ENCODE measurements around the gene CAMKK1.

DNA sequence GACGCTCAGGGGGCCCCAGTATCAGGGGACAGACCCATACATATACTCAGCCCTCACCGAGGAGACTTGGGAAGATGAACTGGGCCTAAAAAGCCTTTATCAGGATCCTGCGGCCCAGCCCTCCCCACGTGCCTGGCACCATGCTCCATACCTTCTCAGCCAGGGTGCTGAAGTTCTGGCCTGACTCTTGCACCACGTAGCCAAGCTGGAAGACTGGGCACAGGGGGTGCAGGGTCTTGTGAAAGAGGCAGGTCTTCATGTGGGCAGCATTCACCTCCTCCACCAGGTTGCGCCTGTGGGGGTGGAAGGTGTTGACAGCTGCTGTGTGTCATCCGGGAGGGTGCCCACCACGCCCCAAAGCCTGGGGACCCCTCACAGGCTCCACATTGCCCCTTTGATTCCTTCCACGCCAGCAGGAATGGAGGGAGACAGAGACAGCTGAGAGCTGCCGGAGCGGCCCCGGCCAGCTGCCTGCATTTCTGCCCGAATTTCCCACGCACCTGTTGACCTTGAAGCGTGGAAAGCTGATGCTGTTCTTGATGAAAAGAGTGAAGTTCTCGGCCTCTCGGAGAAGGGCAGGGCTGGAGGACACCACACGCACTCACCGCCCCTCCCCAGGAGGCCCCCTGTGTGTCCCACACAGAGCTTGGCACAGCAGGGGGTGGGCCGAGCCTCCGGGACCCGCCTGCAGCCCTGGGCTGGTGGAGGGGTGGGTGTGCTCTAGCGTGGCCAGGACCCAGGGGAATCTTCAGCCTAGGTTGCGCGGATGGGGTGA is 10.4 kb upstream of the CAMKK1 start:
- TF ChIP-seq, protein P1, sequence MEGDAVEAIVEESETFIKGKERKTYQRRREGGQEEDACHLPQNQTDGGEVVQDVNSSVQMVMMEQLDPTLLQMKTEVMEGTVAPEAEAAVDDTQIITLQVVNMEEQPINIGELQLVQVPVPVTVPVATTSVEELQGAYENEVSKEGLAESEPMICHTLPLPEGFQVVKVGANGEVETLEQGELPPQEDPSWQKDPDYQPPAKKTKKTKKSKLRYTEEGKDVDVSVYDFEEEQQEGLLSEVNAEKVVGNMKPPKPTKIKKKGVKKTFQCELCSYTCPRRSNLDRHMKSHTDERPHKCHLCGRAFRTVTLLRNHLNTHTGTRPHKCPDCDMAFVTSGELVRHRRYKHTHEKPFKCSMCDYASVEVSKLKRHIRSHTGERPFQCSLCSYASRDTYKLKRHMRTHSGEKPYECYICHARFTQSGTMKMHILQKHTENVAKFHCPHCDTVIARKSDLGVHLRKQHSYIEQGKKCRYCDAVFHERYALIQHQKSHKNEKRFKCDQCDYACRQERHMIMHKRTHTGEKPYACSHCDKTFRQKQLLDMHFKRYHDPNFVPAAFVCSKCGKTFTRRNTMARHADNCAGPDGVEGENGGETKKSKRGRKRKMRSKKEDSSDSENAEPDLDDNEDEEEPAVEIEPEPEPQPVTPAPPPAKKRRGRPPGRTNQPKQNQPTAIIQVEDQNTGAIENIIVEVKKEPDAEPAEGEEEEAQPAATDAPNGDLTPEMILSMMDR (conservative IDR thresholded peaks at IDR 0.05 in 1 of 2, IDR thresholded peaks at IDR 0.05 in 1 of 2; ENCODE audit: extremely low read depth in 1 of 2, insufficient read depth in 1 of 2, low read depth in 1 of 2, low read length in 2 of 2) = no peak
- no peak for TF ChIP-seq EZH2 (IDR thresholded peaks at IDR 0.05; ENCODE audit: borderline replicate concordance, low read length)
